CD14-positive monocyte (primary cell): ENCODE results near the gene PPP2R1B. TPM values are rescaled to one million over a fixed set of nuclear protein-coding genes. Genes with fewer than 3 reads are reported as not detected.

Experiments used
- DNase-seq, 3 donors: peaks; one replicate each; pipeline ENCODE4 v3.0.0-alpha.2; 2011 to 2022
- H2AFZ ChIP-seq: 2 replicates; pipeline ENCODE4 v1.6.0; 2012; ENCODE audit warnings: mild to moderate bottlenecking, low read depth, low read length, inconsistent platforms; ENCODE audit not compliant: insufficient read depth, poor library complexity, severe bottlenecking
- H3K27ac ChIP-seq, 2 donors: 1 replicate in 1 of 2; 2 replicates in 1 of 2; pipeline ENCODE4 v1.5.1; 2012 to 2013; ENCODE audit warnings: low read length in 2 of 2, control low read depth in 1 of 2, inconsistent platforms in 1 of 2, low read depth in 1 of 2, mild to moderate bottlenecking in 1 of 2
- H3K27me3 ChIP-seq, 2 donors: one replicate each; pipeline versions ENCODE4 v1.6.0 to v1.6.1; 2011 to 2013; ENCODE audit warnings: low read length in 2 of 2; ENCODE audit not compliant: control insufficient read depth in 2 of 2, insufficient read depth in 2 of 2
- H3K36me3 ChIP-seq, 2 donors: replicated peaks in 1 of 2; 1 replicate in 1 of 2; 2 replicates in 1 of 2; pipeline versions ENCODE4 v1.5.1 to v1.6.1; 2012 to 2013; ENCODE audit warnings: low read length in 2 of 2, control low read depth in 1 of 2, inconsistent platforms in 1 of 2, mild to moderate bottlenecking in 1 of 2; ENCODE audit not compliant: insufficient read depth in 2 of 2, control insufficient read depth in 1 of 2
- H3K4me1 ChIP-seq, 2 donors: 1 replicate in 1 of 2; 2 replicates in 1 of 2; pipeline versions ENCODE4 v1.5.1 to v1.6.1; 2012 to 2013; ENCODE audit warnings: low read length in 2 of 2, control low read depth in 1 of 2, inconsistent platforms in 1 of 2, mild to moderate bottlenecking in 1 of 2, moderate library complexity in 1 of 2; ENCODE audit not compliant: insufficient read depth in 2 of 2, control insufficient read depth in 1 of 2
- H3K4me2 ChIP-seq: replicated peaks from 2 replicates; pipeline ENCODE3; 2012; ENCODE audit warnings: low read length, moderate library complexity, mild to moderate bottlenecking; ENCODE audit not compliant: poor library complexity, severe bottlenecking; ENCODE audit errors: extremely low read depth
- H3K4me3 ChIP-seq, 3 experiments: fragments of 200-600 bp in 1 of 3; sonication (generic) in 1 of 3; replicated peaks in 1 of 3; 1 replicate in 2 of 3; 2 replicates in 1 of 3; pipeline ENCODE4 v1.5.1; 2011 to 2013; ENCODE audit warnings: low read length in 3 of 3, mild to moderate bottlenecking in 3 of 3, control low read depth in 2 of 3, low read depth in 2 of 3, inconsistent platforms in 1 of 3, moderate library complexity in 1 of 3
- H3K79me2 ChIP-seq: 2 replicates; pipeline ENCODE4 v1.6.0; 2012; ENCODE audit warnings: mild to moderate bottlenecking, control low read depth, inconsistent platforms, low read length, moderate library complexity; ENCODE audit not compliant: insufficient read depth
- H3K9ac ChIP-seq: 2 replicates; pipeline ENCODE4 v1.6.0; 2017; ENCODE audit warnings: low read length, mild to moderate bottlenecking; ENCODE audit not compliant: insufficient read depth, poor library complexity, severe bottlenecking
- H3K9me3 ChIP-seq, 2 donors: replicated peaks in 1 of 2; 1 replicate in 1 of 2; 2 replicates in 1 of 2; pipeline versions ENCODE4 v1.5.1 to v1.6.1; 2012 to 2013; ENCODE audit warnings: low read length in 2 of 2, control low read depth in 1 of 2; ENCODE audit not compliant: control insufficient read depth in 1 of 2, insufficient read depth in 1 of 2
- H4K20me1 ChIP-seq: 2 replicates; pipeline ENCODE4 v1.6.0; 2012; ENCODE audit warnings: mild to moderate bottlenecking, low read length, control low read depth, moderate library complexity; ENCODE audit not compliant: insufficient read depth
- H3K27ac Mint-ChIP-seq, 7 donors: one replicate each; pipeline ENCODE4 v1.8.0; 2020; ENCODE audit warnings: mild to moderate bottlenecking in 7 of 7, mixed read lengths in 7 of 7, moderate library complexity in 6 of 7, inconsistent platforms in 2 of 7
- H3K27me3 Mint-ChIP-seq, 3 donors: one replicate each; pipeline ENCODE4 v1.8.0; 2021 to 2022; ENCODE audit warnings: low read depth in 3 of 3, mild to moderate bottlenecking in 3 of 3, mixed read lengths in 3 of 3, moderate library complexity in 3 of 3, inconsistent platforms in 1 of 3
- H3K36me3 Mint-ChIP-seq, 2 donors: one replicate each; pipeline ENCODE4 v1.8.0; 2020; ENCODE audit warnings: mixed read lengths in 2 of 2, inconsistent platforms in 1 of 2, mild to moderate bottlenecking in 1 of 2
- H3K4me1 Mint-ChIP-seq: one replicate; pipeline ENCODE4 v1.8.0; 2020; ENCODE audit warnings: mild to moderate bottlenecking, mixed read lengths
- H3K4me3 Mint-ChIP-seq, 2 donors: one replicate each; pipeline ENCODE4 v1.8.0; 2020; ENCODE audit warnings: mild to moderate bottlenecking in 2 of 2, mixed read lengths in 2 of 2, moderate library complexity in 1 of 2
- H3K9me3 Mint-ChIP-seq, 7 donors: one replicate each; pipeline ENCODE4 v1.8.0; 2020 to 2022; ENCODE audit warnings: mixed read lengths in 7 of 7, mild to moderate bottlenecking in 6 of 7, moderate library complexity in 6 of 7, inconsistent platforms in 2 of 7
- WGBS: methylation state at CpG from one replicate; pipeline ENCODE4 v1.1.5; 2013; ENCODE audit warnings: missing lambda C conversion rate; ENCODE audit not compliant: insufficient coverage; 5-methylcytosine and 5-hydroxymethylcytosine counted together
- intact Hi-C, 2 donors: fragments of 100-400 bp; cut with micrococcal nuclease; formaldehyde crosslinking; loops; one replicate each; pipeline versions ENCODE4 v1.15.0 to v1.15.1; 2023
- polyA plus RNA-seq, 3 donors: library from polyadenylated mRNA; depleted of rRNA in 1 of 3; unstranded in 2 of 3; stranded (reverse) in 1 of 3; fragments of 300-500 nt in 2 of 3; fragments of >200 nt in 1 of 3; fragmentation: Illumina TruSeq in 2 of 3; gene quantifications; 1 replicate in 2 of 3; 2 replicates in 1 of 3; pipeline ENCODE4 v1.2.3, GENCODE V29; 2012 to 2021
- TF ChIP-seq, protein P1 (sequence below): fragments of 200-600 bp; IDR thresholded peaks from one replicate; pipeline ENCODE4 v1.8.0; 2022; ENCODE audit warnings: antibody characterized with exemption, mild to moderate bottlenecking

The PPP2R1B gene
- polyA plus RNA-seq, 3 donors: 5.4 to 16.9 (median 11.2) TPM

DNA sequence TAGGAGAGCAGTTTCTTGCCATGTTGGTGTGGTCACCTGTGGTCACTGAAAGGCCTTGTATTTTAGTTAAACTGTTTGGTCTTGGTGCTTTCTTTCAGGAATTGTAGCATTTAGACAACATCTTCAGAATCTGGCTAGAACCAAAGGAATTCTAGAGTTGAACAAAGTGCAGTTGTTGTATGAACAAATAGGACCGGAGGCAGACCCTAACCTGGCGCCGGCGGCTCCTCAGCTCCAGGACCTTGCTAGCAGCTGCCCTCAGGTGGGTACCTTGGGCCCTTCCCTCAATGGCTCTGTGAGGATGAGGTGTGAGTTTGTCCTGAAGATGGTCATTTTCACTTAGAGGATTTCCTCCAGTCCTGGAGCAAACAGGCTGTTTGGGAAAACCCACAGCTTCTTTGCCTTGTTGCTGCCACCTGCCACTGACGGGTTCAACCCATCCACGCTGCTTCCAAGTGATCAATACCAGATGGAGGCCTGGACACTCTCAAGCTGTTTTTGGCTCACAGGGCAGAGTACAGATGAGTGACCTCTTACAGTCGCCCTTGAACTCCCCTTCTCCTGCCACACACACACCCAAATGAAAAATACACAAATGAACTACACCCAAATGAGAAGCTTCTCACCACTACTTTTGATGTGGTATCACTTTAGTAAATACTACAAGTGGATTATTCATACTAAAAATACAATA, 45.2 kb downstream of the PPP2R1B start:
- no peaks in the 10 kb centered on the region for H3K9me3 ChIP-seq
- H3K4me2 ChIP-seq: no peak overlapping the region
- no peak overlapping the region for H3K9ac ChIP-seq
- Mint-ChIP-seq H3K36me3 (peaks cover 90 to 93% of the 10 kb centered on the region in 2 donors), H3K4me1 (no peaks in the 10 kb centered on the region), H3K27ac (peak overlapping the region in 1 of 7 donors; percentile 31), H3K4me3 (no peak overlapping the region), H3K27me3 (peaks cover 0 to 1% (median 0%) of the 10 kb centered on the region in 3 donors), H3K9me3 (peaks cover 0 to 1% (median 0%) of the 10 kb centered on the region in 7 donors)
- WGBS: 100% methylated on average over 2 of the region's 7 CpGs
- intact Hi-C loops: no loop called here
- H3K36me3 ChIP-seq: peaks cover 74 to 97% of the 10 kb centered on the region in 2 donors
- no peak for DNase-seq
- TF ChIP-seq, protein P1, sequence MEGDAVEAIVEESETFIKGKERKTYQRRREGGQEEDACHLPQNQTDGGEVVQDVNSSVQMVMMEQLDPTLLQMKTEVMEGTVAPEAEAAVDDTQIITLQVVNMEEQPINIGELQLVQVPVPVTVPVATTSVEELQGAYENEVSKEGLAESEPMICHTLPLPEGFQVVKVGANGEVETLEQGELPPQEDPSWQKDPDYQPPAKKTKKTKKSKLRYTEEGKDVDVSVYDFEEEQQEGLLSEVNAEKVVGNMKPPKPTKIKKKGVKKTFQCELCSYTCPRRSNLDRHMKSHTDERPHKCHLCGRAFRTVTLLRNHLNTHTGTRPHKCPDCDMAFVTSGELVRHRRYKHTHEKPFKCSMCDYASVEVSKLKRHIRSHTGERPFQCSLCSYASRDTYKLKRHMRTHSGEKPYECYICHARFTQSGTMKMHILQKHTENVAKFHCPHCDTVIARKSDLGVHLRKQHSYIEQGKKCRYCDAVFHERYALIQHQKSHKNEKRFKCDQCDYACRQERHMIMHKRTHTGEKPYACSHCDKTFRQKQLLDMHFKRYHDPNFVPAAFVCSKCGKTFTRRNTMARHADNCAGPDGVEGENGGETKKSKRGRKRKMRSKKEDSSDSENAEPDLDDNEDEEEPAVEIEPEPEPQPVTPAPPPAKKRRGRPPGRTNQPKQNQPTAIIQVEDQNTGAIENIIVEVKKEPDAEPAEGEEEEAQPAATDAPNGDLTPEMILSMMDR: no peak
- no peaks in the 10 kb centered on the region for H4K20me1 ChIP-seq
- H3K27me3 ChIP-seq: no peaks in the 10 kb centered on the region
- no peaks in the 10 kb centered on the region for H3K79me2 ChIP-seq
- no peaks in the 10 kb centered on the region for H3K4me1 ChIP-seq
- no peak overlapping the region for H3K27ac ChIP-seq
- no peak overlapping the region for H3K4me3 ChIP-seq
- no peak overlapping the region for H2AFZ ChIP-seq

DNA sequence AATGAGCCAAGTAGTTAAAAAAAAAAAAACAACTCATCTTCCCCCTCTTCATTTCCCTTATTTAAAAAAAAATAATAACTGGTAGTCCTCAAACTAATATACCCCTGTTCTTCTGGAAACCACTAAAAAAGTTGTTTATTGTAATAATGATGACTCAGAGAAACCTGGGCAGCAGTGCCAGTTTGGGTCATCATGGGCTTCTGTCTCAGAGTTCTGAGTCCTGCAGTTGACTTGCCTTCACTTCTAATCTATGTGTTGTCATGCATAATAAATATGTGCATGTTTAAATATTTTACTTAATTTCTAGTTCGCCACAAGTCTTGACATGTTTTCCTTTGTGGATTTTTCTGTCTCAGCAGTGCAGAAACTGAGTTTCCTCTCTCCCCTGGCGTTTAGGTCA, 46.8 kb downstream of the PPP2R1B start:
- Histone ChIP-seq H3K4me1 (peaks cover 10 to 11% of the 10 kb centered on the region in 2 donors), H3K79me2 (no peaks in the 10 kb centered on the region), H4K20me1 (no peaks in the 10 kb centered on the region), H2AFZ (no peak overlapping the region), H3K27me3 (no peaks in the 10 kb centered on the region), H3K4me2 (no peak overlapping the region), H3K9ac (no peak overlapping the region), H3K4me3 (no peak overlapping the region), H3K36me3 (peaks cover 61 to 96% of the 10 kb centered on the region in 2 donors), H3K27ac (no peak overlapping the region), H3K9me3 (no peaks in the 10 kb centered on the region)
- WGBS: 100% methylated on average over 1 of the region's 2 CpGs
- Mint-ChIP-seq H3K9me3 (peaks cover 0 to 1% (median 0%) of the 10 kb centered on the region in 7 donors), H3K27me3 (peaks cover 0 to 1% (median 0%) of the 10 kb centered on the region in 3 donors), H3K27ac (peak overlapping the region in 2 of 7 donors; percentile 33 to 57), H3K36me3 (peaks cover 81 to 90% of the 10 kb centered on the region in 2 donors), H3K4me3 (no peak overlapping the region), H3K4me1 (peaks cover 11% of the 10 kb centered on the region)
- TF ChIP-seq, protein P1: no peak
- intact Hi-C loops: no loop called here
- DNase-seq: no peak
